HG03175 (cell line): ENCODE data around the gene GHR.
"Not testable (repeated sequence)": the region's sequence is repeated elsewhere in the genome, so short reads cannot be mapped to it uniquely, and the experiment has no call there.

ENCODE experiments used
- ATAC-seq: cut with Tn5 transposase; IDR thresholded peaks from one replicate; pipeline ENCODE4 v1.9.1; 2021; ENCODE audit warnings: mild to moderate bottlenecking, moderate library complexity; ENCODE audit not compliant: unreplicated experiment

GHR gene

GRCh38 chr5:42638972-42639371 is 215.7 kb downstream of the GHR start:
- no peak for ATAC-seq

GRCh38 chr5:42640835-42641234 is 217.6 kb downstream of the GHR start:
- no peak for ATAC-seq

- ATAC-seq, result no peak
These were observed 218.2 kb downstream of the GHR start for GRCh38 chr5:42641336-42642005.

- no peak for ATAC-seq
These were observed 218.8 kb downstream of the GHR start for GRCh38 chr5:42642006-42642405.

GRCh38 chr5:42643360-42643759 is 220.1 kb downstream of the GHR start:
- no peak for ATAC-seq

- ATAC-seq, result no peak
These were observed 221.9 kb downstream of the GHR start for GRCh38 chr5:42645138-42645537.

GRCh38 chr5:42648036-42648435 is 224.8 kb downstream of the GHR start:
- no peak for ATAC-seq

GRCh38 chr5:42648915-42649314 is 225.7 kb downstream of the GHR start:
- no peak for ATAC-seq

- ATAC-seq, result no peak
These were observed 226.8 kb downstream of the GHR start for GRCh38 chr5:42650084-42650483.

GRCh38 chr5:42653705-42654104 is 230.5 kb downstream of the GHR start:
- no peak for ATAC-seq

- no peak for ATAC-seq
These were observed 231.4 kb downstream of the GHR start for GRCh38 chr5:42654645-42655044.

- ATAC-seq, result no peak
These were observed 232.9 kb downstream of the GHR start for GRCh38 chr5:42655982-42656650.

GRCh38 chr5:42656651-42657015 is 233.4 kb downstream of the GHR start:
- no peak for ATAC-seq

- not testable (repeated sequence) for ATAC-seq
These were observed 236.6 kb downstream of the GHR start for GRCh38 chr5:42659869-42660268.

GRCh38 chr5:42665857-42666256 is 242.6 kb downstream of the GHR start:
- ATAC-seq, result no peak

GRCh38 chr5:42666869-42667268 is 243.6 kb downstream of the GHR start:
- ATAC-seq, result no peak

- no peak for ATAC-seq
These were observed 245.0 kb downstream of the GHR start for GRCh38 chr5:42668254-42668653.

- no peak for ATAC-seq
These were observed 249.7 kb downstream of the GHR start for GRCh38 chr5:42672925-42673324.

GRCh38 chr5:42675602-42676001 is 252.4 kb downstream of the GHR start:
- ATAC-seq, result no peak

GRCh38 chr5:42676362-42676761 is 253.1 kb downstream of the GHR start:
- no peak for ATAC-seq

GRCh38 chr5:42677156-42677842 is 254.1 kb downstream of the GHR start:
- ATAC-seq, result no peak

- ATAC-seq, result no peak
These were observed 256.8 kb downstream of the GHR start for GRCh38 chr5:42680046-42680445.
